GM18505 (cell line): ENCODE results near the gene C22orf31.

Source experiments
- ATAC-seq: cut with Tn5 transposase; IDR thresholded peaks from one replicate; pipeline ENCODE4 v1.9.1; 2021; ENCODE audit not compliant: unreplicated experiment
- POLR2A ChIP-seq: IDR thresholded peaks from 4 replicates; pipeline ENCODE4 v1.6.1; 2011; ENCODE audit warnings: borderline replicate concordance; ENCODE audit not compliant: insufficient read depth, insufficient read length; ENCODE audit errors: extremely low read depth

Gene C22orf31

GRCh38 chr22:29060251-29060869 lies 1.3 kb downstream of the C22orf31 start:
- no peak for TF ChIP-seq POLR2A
- ATAC-seq: no peak

- ATAC-seq: no peak
- no peak for TF ChIP-seq POLR2A
These were observed 5.2 kb downstream of the C22orf31 start for GRCh38 chr22:29056472-29056871.

GRCh38 chr22:29055192-29055830 lies 6.3 kb downstream of the C22orf31 start:
- no peak for TF ChIP-seq POLR2A
- no peak for ATAC-seq

- ATAC-seq: no peak
- TF ChIP-seq POLR2A: no peak
These were observed 7.3 kb downstream of the C22orf31 start for GRCh38 chr22:29054251-29054767.

GRCh38 chr22:29053048-29053702 lies 8.5 kb downstream of the C22orf31 start:
- ATAC-seq: no peak
- no peak for TF ChIP-seq POLR2A

GRCh38 chr22:29050457-29050856 lies 11.2 kb downstream of the C22orf31 start:
- no peak for ATAC-seq
- TF ChIP-seq POLR2A: no peak

GRCh38 chr22:29049655-29050263 lies 11.9 kb downstream of the C22orf31 start:
- no peak for TF ChIP-seq POLR2A
- ATAC-seq: no peak

GRCh38 chr22:29048822-29049654 lies 12.6 kb downstream of the C22orf31 start:
- no peak for ATAC-seq
- TF ChIP-seq POLR2A: no peak

GRCh38 chr22:29044657-29045176 lies 16.9 kb downstream of the C22orf31 start:
- no peak for TF ChIP-seq POLR2A
- no peak for ATAC-seq

- no peak for ATAC-seq
- TF ChIP-seq POLR2A: no peak
These were observed 17.6 kb downstream of the C22orf31 start for GRCh38 chr22:29043906-29044575.

GRCh38 chr22:29041408-29041807 lies 20.2 kb downstream of the C22orf31 start:
- ATAC-seq: no peak
- no peak for TF ChIP-seq POLR2A
